Kidney (tissue), 14 donors: Measurements from ENCODE around the gene FSTL3. TPM values are rescaled to one million over a fixed set of nuclear protein-coding genes. Genes with fewer than 3 reads are reported as not detected.

Experiments used
- DNase-seq, 5 donors: peaks; one replicate each; pipeline ENCODE4 v3.0.0-alpha.2; 2013 to 2020
- FAIRE-seq: peaks from 2 replicates; lab custom pipeline; 2012; peaks lifted over from hg19 to GRCh38; lab: Jason Lieb, UNC
- H3K27ac ChIP-seq, 2 donors: one replicate each; pipeline ENCODE4 v1.7.0; 2013; ENCODE audit warnings: low read depth in 2 of 2, low read length in 2 of 2, inconsistent platforms in 1 of 2
- H3K27me3 ChIP-seq: one replicate; pipeline ENCODE4 v1.7.1; 2013; ENCODE audit warnings: low read length, inconsistent platforms; ENCODE audit not compliant: control insufficient read depth, insufficient read depth
- H3K36me3 ChIP-seq, 3 donors: one replicate each; pipeline versions ENCODE4 v1.7.0 to v1.7.1; 2013; ENCODE audit warnings: low read length in 3 of 3, control low read depth in 1 of 3, inconsistent platforms in 1 of 3; ENCODE audit not compliant: insufficient read depth in 3 of 3, control insufficient read depth in 2 of 3
- H3K4me1 ChIP-seq, 3 donors: one replicate each; pipeline versions ENCODE4 v1.7.0 to v1.7.1; 2013; ENCODE audit warnings: low read length in 3 of 3, inconsistent platforms in 1 of 3, low read depth in 1 of 3; ENCODE audit not compliant: control insufficient read depth in 2 of 3, insufficient read depth in 2 of 3
- H3K4me3 ChIP-seq, 3 donors: one replicate each; pipeline versions ENCODE4 v1.7.0 to v1.8.1; 2013; ENCODE audit warnings: low read length in 3 of 3, control low read depth in 1 of 3, inconsistent platforms in 1 of 3
- H3K9ac ChIP-seq, 3 donors: one replicate each; pipeline versions ENCODE4 v1.7.0 to v1.7.1; 2013; ENCODE audit warnings: low read length in 3 of 3, control low read depth in 1 of 3, inconsistent platforms in 1 of 3
- H3K9me3 ChIP-seq, 3 donors: one replicate each; pipeline versions ENCODE4 v1.7.0 to v1.7.1; 2013; ENCODE audit warnings: low read length in 3 of 3, control low read depth in 1 of 3, inconsistent platforms in 1 of 3; ENCODE audit not compliant: control insufficient read depth in 2 of 3, insufficient read depth in 1 of 3
- CTCF ChIP-seq: IDR thresholded peaks from 3 replicates; pipeline ENCODE4 v1.5.1; 2012; ENCODE audit warnings: mild to moderate bottlenecking, moderate library complexity, borderline replicate concordance; ENCODE audit not compliant: insufficient read depth; ENCODE audit errors: extremely low read depth
- intact Hi-C: fragments of 100-400 bp; cut with DNase I; formaldehyde crosslinking; loops from one replicate; pipeline ENCODE4 v1.11.1; 2022
- polyA plus RNA-seq: library from polyadenylated mRNA; stranded (reverse); fragments of 350-450 nt; fragmentation: Illumina TruSeq; extraction: RNeasy Lipid Tissue Mini Kit (QIAGEN cat#74804); gene quantifications from one replicate; pipeline ENCODE4 v1.2.3, GENCODE V29; 2014; ENCODE audit warnings: low read depth, low replicate concordance; ENCODE audit not compliant: insufficient read depth
- total RNA-seq: library from RNA; stranded (reverse); fragmentation: NEBNext Ultra II Directional; extraction: Animal tissue kit (Norgen Biotek cat#: 25700); gene quantifications from one replicate; pipeline ENCODE4 v1.2.1, GENCODE V29; 2021
- donor health status: control.
- donor health status: control.
- donor health status: control.
- donor health status: control.
- donor health status: control.
- donor health status: DM: yes; HTN: yes; CAD: no.
- donor health status: Normal renal cell carcinoma (clear cell type).

FSTL3 gene
- total and polyA plus RNA-seq, 2 donors from 2014 or later = 23.9 to 63.0 TPM

DNA sequence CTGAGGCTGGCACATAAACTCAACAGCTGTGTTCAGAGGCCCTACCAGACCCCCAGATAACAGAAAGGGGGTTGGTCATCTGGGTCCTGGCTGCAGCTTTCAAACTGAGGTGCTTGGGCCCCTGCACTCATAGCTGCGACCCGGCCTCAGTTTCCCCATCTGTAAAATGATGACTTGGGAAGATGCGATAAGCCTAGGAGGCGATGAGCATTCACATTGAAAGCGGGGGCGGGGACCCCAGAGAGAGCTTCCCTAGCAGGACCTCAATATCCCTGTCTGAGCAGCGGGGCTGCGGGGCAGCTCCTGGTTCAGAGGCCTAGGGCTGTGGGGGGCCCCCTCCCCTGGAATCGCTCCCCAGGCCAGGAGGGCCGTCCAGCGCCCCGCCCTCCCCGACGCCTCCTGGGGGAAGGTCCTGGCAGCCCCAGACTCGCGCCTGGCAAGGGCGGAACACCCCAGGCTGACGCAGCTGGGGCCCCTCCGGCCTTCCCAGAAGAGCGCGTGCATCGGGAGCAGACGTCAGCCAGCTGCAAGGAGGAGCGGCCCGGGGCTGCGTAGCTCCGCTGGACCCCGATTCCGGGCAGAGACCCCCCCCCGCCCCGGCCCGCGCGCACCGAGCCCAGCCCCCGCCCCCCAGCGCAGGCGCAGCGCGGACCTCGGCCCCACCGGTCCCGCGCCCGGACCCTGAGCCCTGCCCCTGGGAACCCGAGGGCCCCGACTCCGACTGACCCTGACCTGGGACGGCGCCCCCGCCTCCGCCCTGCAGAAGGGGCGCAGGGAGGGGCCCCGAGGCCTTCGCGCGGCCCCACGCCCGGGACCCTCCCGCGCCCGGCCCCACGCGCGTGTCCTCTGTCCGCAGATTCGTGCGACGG lies 3.5 kb downstream of the FSTL3 start:
- Histone ChIP-seq H3K4me3 (peak overlapping the region in 2 of 3 donors; percentile 24 to 61), H3K9ac (peak overlapping the region in 1 of 3 donors; percentile 55), H3K4me1 (peaks cover 0 to 19% (median 0%) of the 10 kb centered on the region in 3 donors), H3K27ac (peak overlapping the region; percentile 85 to 86), H3K27me3 (no peaks in the 10 kb centered on the region), H3K36me3 (no peaks in the 10 kb centered on the region), H3K9me3 (no peaks in the 10 kb centered on the region)
- TF ChIP-seq CTCF = no peak
- no peak for FAIRE-seq
- DNase-seq = peak; percentile 64 to 93 (median 88)
- intact Hi-C loops = no loop called here

- DNase-seq = peak; percentile 98 to 100 (median 100)
- Histone ChIP-seq H3K4me3 (peak overlapping the region; percentile 65 to 75 (median 73)), H3K9ac (peak overlapping the region in 1 of 3 donors; percentile 55), H3K27ac (peak overlapping the region; percentile 86 to 87), H3K9me3 (no peaks in the 10 kb centered on the region), H3K4me1 (peaks cover 0 to 17% (median 0%) of the 10 kb centered on the region in 3 donors), H3K27me3 (no peaks in the 10 kb centered on the region), H3K36me3 (no peaks in the 10 kb centered on the region)
- intact Hi-C loops = no loop called here
- no peak for FAIRE-seq
- peak; percentile 55 for TF ChIP-seq CTCF
Measured at GRCh38 chr19:680287-681028, 4.3 kb downstream of the FSTL3 start.

DNA sequence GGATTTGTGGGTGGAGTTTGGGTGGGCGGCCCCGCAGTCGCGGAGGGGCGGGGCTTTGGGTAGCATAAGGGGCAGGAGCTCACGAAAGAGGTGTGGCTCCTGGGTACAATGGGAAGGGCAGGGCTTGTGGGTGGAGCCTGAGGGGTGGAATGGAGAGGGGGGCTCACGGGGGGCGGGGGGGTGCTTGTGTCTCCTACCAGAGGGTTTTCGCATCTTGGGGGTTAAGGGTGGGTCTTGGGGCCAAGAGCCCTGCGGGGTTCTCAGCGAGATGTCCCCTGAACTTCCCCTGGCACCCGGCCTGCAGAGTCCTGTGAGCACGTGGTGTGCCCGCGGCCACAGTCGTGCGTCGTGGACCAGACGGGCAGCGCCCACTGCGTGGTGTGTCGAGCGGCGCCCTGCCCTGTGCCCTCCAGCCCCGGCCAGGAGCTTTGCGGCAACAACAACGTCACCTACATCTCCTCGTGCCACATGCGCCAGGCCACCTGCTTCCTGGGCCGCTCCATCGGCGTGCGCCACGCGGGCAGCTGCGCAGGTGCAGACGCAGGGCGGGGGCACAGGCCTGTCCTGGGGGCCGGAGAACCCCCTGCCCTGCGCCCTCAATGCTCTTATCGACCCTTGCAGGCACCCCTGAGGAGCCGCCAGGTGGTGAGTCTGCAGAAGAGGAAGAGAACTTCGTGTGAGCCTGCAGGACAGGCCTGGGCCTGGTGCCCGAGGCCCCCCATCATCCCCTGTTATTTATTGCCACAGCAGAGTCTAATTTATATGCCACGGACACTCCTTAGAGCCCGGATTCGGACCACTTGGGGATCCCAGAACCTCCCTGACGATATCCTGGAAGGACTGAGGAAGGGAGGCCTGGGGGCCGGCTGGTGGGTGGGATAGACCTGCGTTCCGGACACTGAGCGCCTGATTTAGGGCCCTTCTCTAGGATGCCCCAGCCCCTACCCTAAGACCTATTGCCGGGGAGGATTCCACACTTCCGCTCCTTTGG lies 5.1 kb downstream of the FSTL3 start:
- Histone ChIP-seq H3K9ac (no peak overlapping the region), H3K27ac (peak overlapping the region; percentile 86 to 87)
- no peak for FAIRE-seq

More for the DNA sequence above, 5.1 kb downstream of the FSTL3 start:
- Histone ChIP-seq H3K9me3 (no peaks in the 10 kb centered on the region), H3K36me3 (no peaks in the 10 kb centered on the region), H3K4me1 (peaks cover 0 to 13% (median 0%) of the 10 kb centered on the region in 3 donors), H3K4me3 (peak overlapping the region in 2 of 3 donors; percentile 65 to 73), H3K27me3 (no peaks in the 10 kb centered on the region)
- intact Hi-C loops = no loop called here
- peak in 2 of 5 donors; percentile 72 to 90 for DNase-seq
- TF ChIP-seq CTCF = no peak
